ENCODE measurements around the gene SNX15. TPM values are rescaled to one million over a fixed set of nuclear protein-coding genes. Genes with fewer than 3 reads are reported as not detected.

Gene SNX15
- total and polyA plus RNA-seq, 2 donors (not counting 3 experiments of a cell fraction or from before 2014, with no cell fraction given): 15.5 to 21.8 TPM

DNA sequence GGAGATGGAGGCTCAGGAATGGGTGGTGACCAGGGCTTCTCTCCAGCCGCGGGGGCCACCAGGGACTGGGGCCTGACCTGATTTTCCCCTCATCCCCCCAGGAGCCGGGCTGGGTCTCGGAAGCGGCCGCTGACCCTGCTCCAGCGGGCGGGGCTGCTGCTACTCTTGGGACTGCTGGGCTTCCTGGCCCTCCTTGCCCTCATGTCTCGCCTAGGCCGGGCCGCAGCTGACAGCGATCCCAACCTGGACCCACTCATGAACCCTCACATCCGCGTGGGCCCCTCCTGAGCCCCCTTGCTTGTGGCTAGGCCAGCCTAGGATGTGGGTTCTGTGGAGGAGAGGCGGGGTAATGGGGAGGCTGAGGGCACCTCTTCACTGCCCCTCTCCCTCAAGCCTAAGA lies 60.6 kb downstream of the SNX15 start:
- FAIRE-seq (no peak), DNase-seq (ENCODE audit: low read depth, low spot score) (no peak)
- no peaks in the 10 kb centered on the region for H3K27me3 ChIP-seq (ENCODE audit: control insufficient read depth in 2 of 2, insufficient read depth in 2 of 2, low read length in 2 of 2)
- no peak for TF ChIP-seq EZH2 (IDR thresholded peaks at IDR 0.05; ENCODE audit: borderline replicate concordance, low read depth, low read length, severe bottlenecking)
- no peak for TF ChIP-seq FOS (IDR thresholded peaks at IDR 0.05; ENCODE audit: borderline replicate concordance, insufficient read depth, low read length)
- TF ChIP-seq, protein P1, sequence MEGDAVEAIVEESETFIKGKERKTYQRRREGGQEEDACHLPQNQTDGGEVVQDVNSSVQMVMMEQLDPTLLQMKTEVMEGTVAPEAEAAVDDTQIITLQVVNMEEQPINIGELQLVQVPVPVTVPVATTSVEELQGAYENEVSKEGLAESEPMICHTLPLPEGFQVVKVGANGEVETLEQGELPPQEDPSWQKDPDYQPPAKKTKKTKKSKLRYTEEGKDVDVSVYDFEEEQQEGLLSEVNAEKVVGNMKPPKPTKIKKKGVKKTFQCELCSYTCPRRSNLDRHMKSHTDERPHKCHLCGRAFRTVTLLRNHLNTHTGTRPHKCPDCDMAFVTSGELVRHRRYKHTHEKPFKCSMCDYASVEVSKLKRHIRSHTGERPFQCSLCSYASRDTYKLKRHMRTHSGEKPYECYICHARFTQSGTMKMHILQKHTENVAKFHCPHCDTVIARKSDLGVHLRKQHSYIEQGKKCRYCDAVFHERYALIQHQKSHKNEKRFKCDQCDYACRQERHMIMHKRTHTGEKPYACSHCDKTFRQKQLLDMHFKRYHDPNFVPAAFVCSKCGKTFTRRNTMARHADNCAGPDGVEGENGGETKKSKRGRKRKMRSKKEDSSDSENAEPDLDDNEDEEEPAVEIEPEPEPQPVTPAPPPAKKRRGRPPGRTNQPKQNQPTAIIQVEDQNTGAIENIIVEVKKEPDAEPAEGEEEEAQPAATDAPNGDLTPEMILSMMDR (IDR thresholded peaks at IDR 0.05; ENCODE audit: extremely low read depth in 1 of 2, insufficient read depth in 1 of 2, low read depth in 1 of 2, low read length in 2 of 2): no peak
- TF ChIP-seq, protein P2, sequence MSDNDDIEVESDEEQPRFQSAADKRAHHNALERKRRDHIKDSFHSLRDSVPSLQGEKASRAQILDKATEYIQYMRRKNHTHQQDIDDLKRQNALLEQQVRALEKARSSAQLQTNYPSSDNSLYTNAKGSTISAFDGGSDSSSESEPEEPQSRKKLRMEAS (IDR thresholded peaks at IDR 0.05; ENCODE audit: insufficient read depth, insufficient read length): no peak
- no peak for TF ChIP-seq MYC (IDR thresholded peaks at IDR 0.05; ENCODE audit: low read depth, low read length)
- TF ChIP-seq POLR2AphosphoS5 (IDR thresholded peaks at IDR 0.05; ENCODE audit: insufficient read depth, low read depth, low read length): no peak
- no peak overlapping the region for H3K4me3 ChIP-seq (replicated peaks in 1 of 3; ENCODE audit: insufficient read depth in 1 of 3, low read depth in 1 of 3, low read length in 3 of 3)
- intact Hi-C loops (cut with micrococcal nuclease): no loop called here
- BruUV-seq (replicated peaks): no TSS peak
- H3K9me1 ChIP-seq (replicated peaks; ENCODE audit: control insufficient read depth, extremely low read depth, insufficient read depth, low read length): no peaks in the 10 kb centered on the region
- POLR2A ChIA-PET: no interaction called here
- H3K27ac ChIP-seq (ENCODE audit: insufficient read depth, low read depth, low read length): no peak overlapping the region
- H4K20me1 ChIP-seq (replicated peaks; ENCODE audit: control insufficient read depth, extremely low read depth, insufficient read depth, low read length): no peaks in the 10 kb centered on the region
- CTCF ChIA-PET: no interaction called here
- peaks cover 14% of the 10 kb centered on the region for H3K4me1 ChIP-seq (ENCODE audit: control insufficient read depth, extremely low read depth, insufficient read depth, low read length)
- H3K79me2 ChIP-seq (ENCODE audit: control insufficient read depth, insufficient read depth, low read length): peaks cover 19% of the 10 kb centered on the region
- no peak overlapping the region for H3K9ac ChIP-seq (replicated peaks; ENCODE audit: extremely low read depth, insufficient read depth, low read length)
- peaks cover 5 to 28% of the 10 kb centered on the region in 2 experiments for H3K36me3 ChIP-seq (ENCODE audit: control insufficient read depth in 2 of 2, extremely low read depth in 1 of 2, insufficient read depth in 2 of 2, low read length in 2 of 2)
- H3K9me3 ChIP-seq (replicated peaks; ENCODE audit: control insufficient read depth, insufficient read depth, low read length): no peaks in the 10 kb centered on the region
- H3K4me2 ChIP-seq (ENCODE audit: insufficient read depth, low read length): no peak overlapping the region
- dilution Hi-C loops (cut with MboI; ENCODE audit: extremely low pct_ligation_motif_present, low sequenced_read_pairs): no loop called here
- no peak overlapping the region for H2AFZ ChIP-seq (ENCODE audit: low read depth, low read length)
